ENCODE data around the gene SMC1B. TPM values are rescaled to one million over a fixed set of nuclear protein-coding genes. Genes with fewer than 3 reads are reported as not detected.
A peak's percentile ranks its signal among the peaks of the same experiment; 100 is the strongest.
"Not testable (repeated sequence)": the region's sequence is repeated elsewhere in the genome, so short reads cannot be mapped to it uniquely, and the experiment has no call there.

Gene SMC1B
- total RNA-seq, 1 experiment from 2014 or later = 0.31 TPM

DNA sequence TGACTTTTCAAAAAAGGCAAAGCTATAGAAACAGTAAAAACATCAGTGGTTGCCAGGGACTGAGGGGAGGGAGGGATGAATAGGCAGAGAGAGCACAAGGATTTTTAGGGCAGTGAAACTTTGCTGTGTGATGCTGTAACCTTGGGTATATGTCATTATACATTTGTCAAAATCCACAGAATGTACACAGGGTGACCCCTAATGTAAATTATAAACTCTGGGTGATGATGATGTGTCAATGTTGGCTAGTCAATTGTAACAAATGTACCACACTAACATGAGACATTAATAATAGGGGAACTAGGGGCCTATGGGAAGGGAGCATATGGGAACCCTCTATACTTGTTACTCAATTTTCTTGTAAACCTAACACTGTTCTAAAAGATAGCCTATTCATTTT, 24.9 kb upstream of the SMC1B start:
- Histone ChIP-seq H3K4me2 (no peak overlapping the region), H3K9me3 (ENCODE audit: insufficient read depth, low read depth) (no peaks in the 10 kb centered on the region), H4K20me1 (ENCODE audit: insufficient read depth) (no peaks in the 10 kb centered on the region), H3K4me1 (replicated peaks; ENCODE audit: insufficient read depth) (peaks cover 34% of the 10 kb centered on the region), H3K79me2 (ENCODE audit: low read depth) (no peaks in the 10 kb centered on the region), H3K27me3 (ENCODE audit: insufficient read depth, low read depth) (no peaks in the 10 kb centered on the region), H3K27ac (no peak overlapping the region), H3F3A (ENCODE audit: insufficient read depth, low read depth) (peaks cover 13% of the 10 kb centered on the region; the same call in 1 of the 2 replicates), H2AFZ (no peak overlapping the region), H3K4me3 (no peak overlapping the region), H3K36me3 (ENCODE audit: low read depth) (no peaks in the 10 kb centered on the region), H3K9me2 (ENCODE audit: insufficient read depth) (no peaks in the 10 kb centered on the region)
- DNase-seq = no peak
- TF ChIP-seq, protein P1, sequence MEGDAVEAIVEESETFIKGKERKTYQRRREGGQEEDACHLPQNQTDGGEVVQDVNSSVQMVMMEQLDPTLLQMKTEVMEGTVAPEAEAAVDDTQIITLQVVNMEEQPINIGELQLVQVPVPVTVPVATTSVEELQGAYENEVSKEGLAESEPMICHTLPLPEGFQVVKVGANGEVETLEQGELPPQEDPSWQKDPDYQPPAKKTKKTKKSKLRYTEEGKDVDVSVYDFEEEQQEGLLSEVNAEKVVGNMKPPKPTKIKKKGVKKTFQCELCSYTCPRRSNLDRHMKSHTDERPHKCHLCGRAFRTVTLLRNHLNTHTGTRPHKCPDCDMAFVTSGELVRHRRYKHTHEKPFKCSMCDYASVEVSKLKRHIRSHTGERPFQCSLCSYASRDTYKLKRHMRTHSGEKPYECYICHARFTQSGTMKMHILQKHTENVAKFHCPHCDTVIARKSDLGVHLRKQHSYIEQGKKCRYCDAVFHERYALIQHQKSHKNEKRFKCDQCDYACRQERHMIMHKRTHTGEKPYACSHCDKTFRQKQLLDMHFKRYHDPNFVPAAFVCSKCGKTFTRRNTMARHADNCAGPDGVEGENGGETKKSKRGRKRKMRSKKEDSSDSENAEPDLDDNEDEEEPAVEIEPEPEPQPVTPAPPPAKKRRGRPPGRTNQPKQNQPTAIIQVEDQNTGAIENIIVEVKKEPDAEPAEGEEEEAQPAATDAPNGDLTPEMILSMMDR (conservative IDR thresholded peaks at IDR 0.05) = no peak
- TF ChIP-seq EZH2 (IDR thresholded peaks at IDR 0.05; ENCODE audit: low read depth) = no peak
- ChIA-PET CTCF (no interaction called here), POLR2A (ENCODE audit: unreplicated experiment) (no interaction called here)
- intact Hi-C loops (cut with micrococcal nuclease; ENCODE audit: unreplicated experiment) = loop anchor here (10.0 kb wide), 1 partner anchor 124 kb away; no protein-coding TSS in a partner anchor
- no TSS peak for BruUV-seq (replicated peaks)

DNA sequence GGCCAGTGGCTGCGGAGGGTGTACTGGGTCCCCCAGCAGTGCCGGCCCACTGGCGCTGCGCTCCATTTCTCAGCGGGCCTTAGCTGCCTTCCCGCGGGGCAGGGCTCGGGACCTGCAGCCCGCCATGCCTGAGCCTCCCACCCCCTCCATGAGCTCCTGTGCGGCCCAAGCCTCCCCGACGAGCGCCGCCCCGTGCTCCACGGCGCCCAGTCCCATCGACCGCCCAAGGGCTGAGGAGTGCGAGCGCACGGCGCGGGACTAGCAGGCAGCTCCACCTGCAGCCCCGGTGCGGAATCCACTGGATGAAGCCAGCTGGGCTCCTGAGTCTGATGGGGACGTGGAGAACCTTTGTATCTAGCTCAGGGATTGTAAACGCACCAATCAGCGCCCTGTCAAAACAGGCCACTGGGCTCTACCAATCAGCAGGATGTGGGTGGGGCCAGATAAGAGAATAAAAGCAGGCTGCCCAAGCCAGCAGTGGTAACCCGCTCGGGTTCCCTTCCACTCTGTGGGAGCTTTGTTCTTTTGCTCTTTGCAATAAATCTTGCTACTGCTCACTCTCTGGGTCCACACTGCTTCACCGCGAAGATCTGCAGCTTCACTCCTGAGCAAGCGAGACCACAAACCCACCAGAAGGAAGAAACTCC, 23.6 kb upstream of the SMC1B start:
- intact Hi-C loops (cut with micrococcal nuclease; ENCODE audit: unreplicated experiment) = loop anchor here (10.0 kb wide), 1 partner anchor 122 kb away; no protein-coding TSS in a partner anchor
- POLR2A ChIA-PET (ENCODE audit: unreplicated experiment); H2AFZ ChIP-seq; H3K4me3 ChIP-seq; BruUV-seq (replicated peaks); CTCF ChIA-PET; H3K9me3 ChIP-seq (ENCODE audit: insufficient read depth, low read depth); H3K9me2 ChIP-seq (ENCODE audit: insufficient read depth); H3K4me2 ChIP-seq; DNase-seq; H3K27ac ChIP-seq; H3K27me3 ChIP-seq (ENCODE audit: insufficient read depth, low read depth); H3K36me3 ChIP-seq (ENCODE audit: low read depth); H4K20me1 ChIP-seq (ENCODE audit: insufficient read depth); H3F3A ChIP-seq (ENCODE audit: insufficient read depth, low read depth); H3K79me2 ChIP-seq (ENCODE audit: low read depth): not testable (repeated sequence)
- H3K4me1 ChIP-seq (replicated peaks; ENCODE audit: insufficient read depth) = peaks cover 26% of the 10 kb centered on the region

DNA sequence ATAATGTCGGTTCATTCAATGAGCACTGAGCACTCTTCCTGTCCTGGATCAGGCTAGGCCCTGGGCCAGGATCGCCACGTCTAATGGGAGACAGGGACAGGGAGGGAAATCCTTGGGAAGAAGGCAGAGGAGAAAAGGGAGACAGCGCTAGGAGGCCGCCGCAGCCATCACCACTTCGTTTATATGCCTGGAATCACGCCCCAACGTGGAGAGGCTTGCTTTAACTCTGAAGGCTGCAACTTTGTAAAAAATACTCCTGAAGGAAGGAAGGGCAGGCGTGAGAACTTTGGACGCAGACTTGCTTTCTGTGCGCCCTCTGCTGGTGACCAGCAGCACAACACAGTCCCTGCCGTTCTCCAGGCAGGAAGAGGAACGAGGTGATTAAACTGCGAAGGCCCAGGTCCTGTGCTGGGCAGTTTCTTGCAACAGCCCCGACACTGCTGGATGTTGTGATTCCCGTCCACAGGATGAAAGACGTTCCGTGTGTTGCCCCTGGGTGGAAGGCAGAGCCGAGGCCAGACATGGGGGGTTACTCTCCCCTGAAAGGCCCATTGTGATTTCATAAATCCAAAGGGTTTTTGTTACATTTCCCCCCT, 22.2 kb upstream of the SMC1B start:
- Histone ChIP-seq H3K36me3 (ENCODE audit: low read depth) (no peaks in the 10 kb centered on the region), H3K9me3 (ENCODE audit: insufficient read depth, low read depth) (no peaks in the 10 kb centered on the region), H3K27me3 (ENCODE audit: insufficient read depth, low read depth) (no peaks in the 10 kb centered on the region), H3K4me2 (peak overlapping the region; percentile 49), H3K27ac (no peak overlapping the region), H3K9me2 (ENCODE audit: insufficient read depth) (no peaks in the 10 kb centered on the region), H4K20me1 (ENCODE audit: insufficient read depth) (no peaks in the 10 kb centered on the region), H3K4me1 (replicated peaks; ENCODE audit: insufficient read depth) (peaks cover 12% of the 10 kb centered on the region), H3F3A (ENCODE audit: insufficient read depth, low read depth) (peaks cover 8% of the 10 kb centered on the region; the same call in 1 of the 2 replicates), H3K4me3 (no peak overlapping the region), H2AFZ (peak overlapping the region; percentile 53; the same call in 1 of the 2 replicates), H3K79me2 (ENCODE audit: low read depth) (no peaks in the 10 kb centered on the region)
- DNase-seq = peak; percentile 82 to 87
- intact Hi-C loops (cut with micrococcal nuclease; ENCODE audit: unreplicated experiment) = loop anchor here (1.0 to 10.0 kb wide), 2 partner anchors 121 to 166 kb away; no protein-coding TSS in a partner anchor
- no TSS peak for BruUV-seq (replicated peaks)
- ChIA-PET POLR2A (ENCODE audit: unreplicated experiment) (no interaction called here), CTCF (no interaction called here)
- TF ChIP-seq EZH2 (IDR thresholded peaks at IDR 0.05; ENCODE audit: low read depth) = no peak
- TF ChIP-seq, protein P1 (conservative IDR thresholded peaks at IDR 0.05) = peak; percentile 97
